GM23338 (cell line): ENCODE results near the gene CHAD.

Experiments used
- CREB1 ChIP-seq: fragments of 250-450 bp; sonication (Bioruptor Pico); IDR thresholded peaks from 2 replicates; pipeline ENCODE4 v1.5.0; 2020; ENCODE audit warnings: low read depth, mild to moderate bottlenecking, moderate library complexity
- EZH2 ChIP-seq: fragments of 200-600 bp; sonication (generic); IDR thresholded peaks from one replicate; pipeline ENCODE4 v1.8.0; 2017; ENCODE audit warnings: antibody characterized with exemption, mild to moderate bottlenecking, low read depth; ENCODE audit not compliant: unreplicated experiment
- EZH2phosphoT487 ChIP-seq: fragments of 200-600 bp; sonication (generic); IDR thresholded peaks from one replicate; pipeline ENCODE4 v1.8.1; 2018; ENCODE audit warnings: antibody characterized with exemption; ENCODE audit not compliant: unreplicated experiment
- TF ChIP-seq, protein P1 (sequence below), 2 experiments: fragments of 200-600 bp in 1 of 2; sonication (generic) in 1 of 2; conservative IDR thresholded peaks; 2 replicates each; pipeline versions ENCODE4 v1.5.1 to v1.6.1; 2016 to 2017; ENCODE audit warnings: antibody characterized with exemption in 2 of 2, low read depth in 2 of 2, mild to moderate bottlenecking in 2 of 2, moderate library complexity in 1 of 2

DNA sequence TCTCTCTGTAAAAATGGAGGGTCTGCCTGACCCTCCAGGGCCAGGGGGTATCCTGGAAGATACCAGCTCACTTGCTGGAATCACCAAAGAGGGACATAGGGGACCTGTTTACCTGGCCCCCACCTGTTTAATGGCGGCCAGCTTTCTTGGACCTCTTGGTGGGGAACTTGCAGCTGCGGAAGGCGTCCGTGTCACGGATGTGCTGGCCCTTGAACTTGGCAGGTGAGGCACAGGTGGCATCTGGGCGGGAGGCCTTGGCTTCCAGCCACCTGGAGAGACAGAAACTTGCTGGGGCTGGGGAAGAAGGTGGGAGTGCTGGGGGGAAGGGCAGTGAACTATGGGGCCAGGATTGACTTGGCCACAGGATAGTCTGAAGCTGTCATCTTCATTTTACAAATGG lies 3.5 kb downstream of the CHAD start:
- TF ChIP-seq EZH2 (no peak), CREB1 (CRISPR knock-in tag) (no peak), EZH2phosphoT487 (no peak)
- TF ChIP-seq, protein P1, sequence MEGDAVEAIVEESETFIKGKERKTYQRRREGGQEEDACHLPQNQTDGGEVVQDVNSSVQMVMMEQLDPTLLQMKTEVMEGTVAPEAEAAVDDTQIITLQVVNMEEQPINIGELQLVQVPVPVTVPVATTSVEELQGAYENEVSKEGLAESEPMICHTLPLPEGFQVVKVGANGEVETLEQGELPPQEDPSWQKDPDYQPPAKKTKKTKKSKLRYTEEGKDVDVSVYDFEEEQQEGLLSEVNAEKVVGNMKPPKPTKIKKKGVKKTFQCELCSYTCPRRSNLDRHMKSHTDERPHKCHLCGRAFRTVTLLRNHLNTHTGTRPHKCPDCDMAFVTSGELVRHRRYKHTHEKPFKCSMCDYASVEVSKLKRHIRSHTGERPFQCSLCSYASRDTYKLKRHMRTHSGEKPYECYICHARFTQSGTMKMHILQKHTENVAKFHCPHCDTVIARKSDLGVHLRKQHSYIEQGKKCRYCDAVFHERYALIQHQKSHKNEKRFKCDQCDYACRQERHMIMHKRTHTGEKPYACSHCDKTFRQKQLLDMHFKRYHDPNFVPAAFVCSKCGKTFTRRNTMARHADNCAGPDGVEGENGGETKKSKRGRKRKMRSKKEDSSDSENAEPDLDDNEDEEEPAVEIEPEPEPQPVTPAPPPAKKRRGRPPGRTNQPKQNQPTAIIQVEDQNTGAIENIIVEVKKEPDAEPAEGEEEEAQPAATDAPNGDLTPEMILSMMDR (conservative IDR thresholded peaks at IDR 0.05; ENCODE audit: low read depth in 2 of 2) = no peak
